GM12872 (cell line): ENCODE data around the gene CPSF3.

Experiments used
- TF ChIP-seq, protein P1 (sequence below): IDR thresholded peaks from 3 replicates; pipeline ENCODE4 v1.5.1; 2011; ENCODE audit warnings: low read depth, mild to moderate bottlenecking, low read length, moderate library complexity; ENCODE audit not compliant: insufficient read depth

CPSF3 gene

DNA sequence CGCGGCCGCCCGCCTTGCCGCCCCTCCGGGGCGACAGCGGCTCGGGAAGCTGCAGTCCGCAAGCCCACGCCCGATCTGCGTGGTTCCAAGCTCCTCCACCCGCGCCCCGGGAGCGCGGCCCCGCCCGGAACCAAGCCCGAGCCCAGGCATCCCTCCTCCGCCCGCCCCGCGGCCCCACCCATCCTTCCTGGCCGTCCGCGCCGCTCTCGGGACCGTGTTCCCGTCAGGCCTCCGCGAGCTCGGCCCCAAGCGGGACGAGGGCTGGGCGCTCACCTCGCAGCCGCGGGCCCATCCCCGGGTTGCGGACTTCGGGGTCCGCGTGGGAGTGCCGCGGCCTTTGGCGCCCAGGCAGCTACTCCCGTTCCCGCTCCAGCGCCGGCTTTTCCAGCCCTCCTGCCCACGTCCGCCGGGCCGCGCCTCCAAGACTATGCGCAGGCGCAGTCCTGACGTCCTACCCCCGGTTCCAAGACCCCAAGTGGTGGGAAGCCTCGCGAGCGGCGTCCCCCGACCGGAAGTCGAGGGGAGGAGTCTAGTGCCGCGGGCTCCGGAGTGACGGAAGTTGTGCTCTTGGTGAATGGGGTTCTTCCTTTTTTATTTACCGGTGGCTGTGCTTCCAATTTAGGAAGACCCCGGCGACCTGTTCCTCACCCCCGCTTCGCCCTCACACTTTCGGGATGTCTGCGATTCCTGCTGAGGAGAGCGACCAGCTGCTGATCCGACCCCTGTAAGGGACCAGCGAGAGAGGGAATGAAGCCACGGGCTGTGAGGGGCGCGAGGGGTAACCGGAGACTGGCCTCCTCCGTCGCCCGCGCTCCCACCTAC lies at the start of gene CPSF3, which contains the start of gene ITGB1BP1:
CPSF3 (plus strand) TSS at position 555 of the 822 bp plus-strand sequence; CDS start at position 675, 120 bp downstream.
ITGB1BP1 (minus strand) TSS at position 429 of the 822 bp plus-strand sequence. CDS start 4,831 bp downstream, outside the sequence.
- TF ChIP-seq, protein P1, sequence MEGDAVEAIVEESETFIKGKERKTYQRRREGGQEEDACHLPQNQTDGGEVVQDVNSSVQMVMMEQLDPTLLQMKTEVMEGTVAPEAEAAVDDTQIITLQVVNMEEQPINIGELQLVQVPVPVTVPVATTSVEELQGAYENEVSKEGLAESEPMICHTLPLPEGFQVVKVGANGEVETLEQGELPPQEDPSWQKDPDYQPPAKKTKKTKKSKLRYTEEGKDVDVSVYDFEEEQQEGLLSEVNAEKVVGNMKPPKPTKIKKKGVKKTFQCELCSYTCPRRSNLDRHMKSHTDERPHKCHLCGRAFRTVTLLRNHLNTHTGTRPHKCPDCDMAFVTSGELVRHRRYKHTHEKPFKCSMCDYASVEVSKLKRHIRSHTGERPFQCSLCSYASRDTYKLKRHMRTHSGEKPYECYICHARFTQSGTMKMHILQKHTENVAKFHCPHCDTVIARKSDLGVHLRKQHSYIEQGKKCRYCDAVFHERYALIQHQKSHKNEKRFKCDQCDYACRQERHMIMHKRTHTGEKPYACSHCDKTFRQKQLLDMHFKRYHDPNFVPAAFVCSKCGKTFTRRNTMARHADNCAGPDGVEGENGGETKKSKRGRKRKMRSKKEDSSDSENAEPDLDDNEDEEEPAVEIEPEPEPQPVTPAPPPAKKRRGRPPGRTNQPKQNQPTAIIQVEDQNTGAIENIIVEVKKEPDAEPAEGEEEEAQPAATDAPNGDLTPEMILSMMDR: no peak

DNA sequence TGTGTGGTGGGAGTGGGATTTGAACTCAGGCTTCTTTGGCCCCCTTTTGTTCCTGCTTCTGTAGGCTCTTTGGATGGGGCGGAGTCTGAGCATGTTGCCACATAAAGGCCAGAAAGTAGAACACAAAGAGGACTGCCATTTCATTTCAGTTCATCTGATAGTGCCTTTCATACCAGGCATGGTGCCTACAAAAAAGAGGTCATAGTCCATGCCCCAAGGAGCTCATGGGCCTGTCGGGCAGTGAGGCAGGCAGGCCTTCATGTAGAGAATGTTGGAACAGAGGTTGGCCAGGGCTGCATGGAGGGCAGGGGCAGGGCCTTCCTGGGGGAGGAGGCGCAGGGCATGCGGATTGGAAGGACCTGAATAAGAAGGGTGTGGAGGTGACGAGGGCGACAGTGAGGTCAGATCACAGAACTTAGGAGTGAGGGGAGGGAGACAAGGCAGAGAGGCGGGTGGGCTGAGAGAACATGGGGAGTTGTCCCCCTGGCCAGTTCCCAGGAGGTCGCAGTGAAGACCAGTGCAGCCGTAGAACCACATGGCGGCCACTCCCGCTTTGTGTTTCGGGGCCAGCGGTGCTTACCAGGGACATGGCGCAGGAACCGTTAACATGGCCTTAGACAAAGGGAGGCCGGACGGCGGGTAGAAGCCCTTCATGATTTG lies 49.3 kb upstream of the CPSF3 start:
- TF ChIP-seq, protein P1: no peak

DNA sequence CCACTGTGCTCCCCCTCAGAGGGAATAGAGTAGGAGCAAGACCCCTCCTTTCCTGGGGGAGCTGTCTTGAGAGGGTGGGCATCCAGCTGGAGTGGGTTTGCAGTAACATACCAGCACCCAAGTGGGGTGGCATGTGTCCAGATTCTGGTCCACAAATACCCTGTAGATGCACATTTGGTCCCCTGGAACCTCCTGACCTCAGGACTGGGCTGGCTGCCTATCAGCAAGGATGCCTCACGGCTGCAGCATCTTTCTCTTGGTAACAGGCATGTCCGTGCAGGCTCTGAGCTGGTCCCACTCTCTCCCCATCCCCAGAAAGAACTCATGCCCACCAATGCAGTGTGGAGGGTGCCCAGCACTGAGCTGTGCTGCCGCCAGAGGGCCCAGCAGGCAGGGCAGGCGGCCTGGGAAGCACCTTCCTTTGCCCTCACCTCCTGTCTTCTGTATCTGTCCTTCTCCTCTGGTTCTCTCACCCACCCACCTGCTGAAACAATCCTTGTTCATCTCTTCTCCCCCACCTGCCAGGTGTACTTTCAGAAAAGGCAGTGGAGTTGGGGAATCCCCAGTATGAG lies 47.5 kb upstream of the CPSF3 start:
- TF ChIP-seq, protein P1: peak; percentile 73

DNA sequence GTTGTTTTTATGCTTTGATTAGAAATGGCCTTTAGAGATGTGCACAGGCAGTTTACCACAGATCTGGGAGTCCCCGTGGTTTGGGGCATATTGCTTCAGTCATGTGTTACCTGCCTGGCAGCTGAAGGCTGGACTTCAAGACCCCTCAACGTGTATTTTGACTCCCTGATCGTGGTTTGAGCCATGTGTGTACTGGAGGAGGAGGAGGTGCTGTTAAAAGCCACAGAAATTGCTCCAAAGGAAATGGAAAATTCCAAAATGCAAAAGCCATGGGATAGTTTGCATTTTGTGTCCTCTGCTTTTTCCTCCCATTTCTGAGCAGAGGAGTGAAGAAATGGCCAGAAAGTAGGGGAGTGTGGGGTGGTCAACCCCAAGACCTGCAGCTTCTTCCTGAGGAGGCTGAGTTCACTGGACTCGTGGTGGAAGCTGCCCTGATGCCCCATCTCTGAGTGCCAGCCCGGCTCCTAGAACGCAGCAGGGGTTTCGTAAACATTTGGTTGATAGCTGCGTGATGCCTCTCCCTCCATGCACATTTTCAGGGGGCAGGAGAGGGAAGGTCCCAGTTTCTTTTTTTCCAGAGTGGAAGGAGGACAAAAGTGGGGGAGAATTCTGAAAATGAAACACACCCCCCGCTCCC lies 45.9 kb upstream of the CPSF3 start:
- TF ChIP-seq, protein P1: no peak

DNA sequence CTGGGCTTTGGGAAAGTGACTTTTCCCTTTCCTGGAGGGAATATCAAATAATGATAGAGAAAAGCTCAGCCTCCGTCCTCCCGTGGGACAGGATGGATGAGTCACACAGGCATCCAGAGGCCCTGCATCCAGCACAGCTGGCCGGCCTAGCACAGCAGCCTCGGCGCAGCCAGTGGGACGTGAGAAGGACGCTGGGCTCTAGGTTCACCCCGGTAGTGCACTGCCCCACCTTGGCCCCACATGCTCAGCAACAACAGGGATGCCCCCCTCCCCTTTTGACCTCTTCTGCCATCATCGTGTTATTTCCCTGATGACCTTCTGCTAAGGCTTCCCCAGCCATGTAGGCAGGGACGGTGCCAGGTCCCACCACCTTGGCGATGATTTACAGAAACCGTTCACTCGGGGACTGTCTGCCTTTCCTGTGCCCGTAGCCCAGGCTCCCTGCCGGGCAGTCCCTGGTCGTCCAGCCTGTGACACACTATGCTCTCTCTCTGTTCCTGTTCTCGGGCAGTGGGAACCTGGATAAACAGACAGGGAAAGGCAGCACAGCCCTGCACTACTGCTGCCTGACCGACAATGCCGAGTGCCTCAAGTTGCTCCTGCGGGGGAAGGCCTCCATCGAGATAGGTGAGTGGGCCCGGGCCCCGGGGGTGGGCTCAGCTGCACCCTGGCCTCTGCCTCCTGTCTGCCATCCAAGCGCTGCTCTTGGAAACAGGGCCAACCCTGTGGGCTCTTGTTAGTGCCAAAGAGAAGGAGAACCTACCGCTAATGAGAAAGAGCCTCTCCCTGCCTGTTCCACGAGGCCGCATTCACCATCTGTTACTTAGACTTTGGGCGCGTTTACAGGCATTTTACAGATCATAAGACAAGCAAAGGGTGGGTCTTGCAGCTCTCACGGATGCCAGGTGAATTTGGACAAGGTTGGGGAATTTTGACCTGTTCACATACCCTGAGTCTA lies 44.7 kb upstream of the CPSF3 start:
- TF ChIP-seq, protein P1: no peak

DNA sequence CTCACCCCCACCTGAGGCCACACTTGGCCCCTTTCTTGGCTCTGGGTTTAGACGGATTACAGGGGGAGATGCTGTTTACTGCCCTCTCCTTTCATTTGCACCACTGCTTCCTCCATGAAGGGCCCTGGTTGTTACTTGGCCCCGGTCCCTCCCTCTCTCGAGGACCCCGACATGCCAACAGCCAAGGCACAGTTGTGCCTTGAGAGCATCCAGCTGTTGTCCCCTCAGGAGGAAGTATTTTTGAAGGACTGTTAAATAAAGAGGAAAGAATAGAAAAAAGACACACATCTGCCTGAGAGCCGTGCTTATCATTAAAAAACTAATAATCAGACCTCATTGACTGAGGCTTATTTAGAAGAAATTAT lies 44.1 kb upstream of the CPSF3 start:
- TF ChIP-seq, protein P1: no peak
